ENCODE measurements around the gene TRPM2. TPM values are rescaled to one million over a fixed set of nuclear protein-coding genes. Genes with fewer than 3 reads are reported as not detected.

Gene TRPM2
- total and polyA plus RNA-seq, 2 of the 8 experiments (the other 6 are each of a cell fraction or from before 2014, with no cell fraction given) = 0.27 to 0.28 TPM

GRCh38 chr21:44326272-44326647 lies 27.2 kb upstream of the TRPM2 start:
- H2BK15ac ChIP-seq (ENCODE audit: low read length) = no peak overlapping the region
- no peak overlapping the region for H2AK5ac ChIP-seq (ENCODE audit: low read depth, low read length)
- no peak overlapping the region for H3K4ac ChIP-seq (replicated peaks; ENCODE audit: insufficient read length, low read depth, low read length)
- peaks cover 0 to 3% of the 10 kb centered on the region in 2 experiments for H4K20me1 ChIP-seq (replicated peaks in 1 of 2; ENCODE audit: control insufficient read depth in 1 of 2, insufficient read depth in 2 of 2, low read length in 2 of 2)
- H4K5ac ChIP-seq (ENCODE audit: insufficient read length, low read depth, low read length) = no peak overlapping the region
- no peaks in the 10 kb centered on the region for H3K79me2 ChIP-seq (ENCODE audit: control insufficient read depth in 1 of 2, insufficient read depth in 2 of 2, low read length in 2 of 2)
- ChIA-PET CTCF (ENCODE audit: partially characterized antibody) (no interaction called here), POLR2A (ENCODE audit: partially characterized antibody) (interaction anchor here (1.4 to 1.7 kb wide), 2 partner anchors 11 to 12 kb away, joined by 4 to 7 read pairs; no protein-coding TSS in a partner anchor)
- H3K18ac ChIP-seq (ENCODE audit: extremely low read depth, low read length) = no peak overlapping the region
- no peak overlapping the region for H3K4me3 ChIP-seq (ENCODE audit: extremely low read depth in 1 of 4, insufficient read depth in 2 of 4, low read depth in 3 of 4, low read length in 4 of 4)
- no peak overlapping the region for H3K9ac ChIP-seq (replicated peaks in 1 of 4; ENCODE audit: extremely low read depth in 1 of 4, low read depth in 3 of 4, low read length in 3 of 4)
- no peak overlapping the region for H2BK12ac ChIP-seq (ENCODE audit: low read depth, low read length)
- no peak overlapping the region for H3K27ac ChIP-seq (ENCODE audit: low read depth, low read length)
- H2AFZ ChIP-seq (ENCODE audit: low read length) = no peak overlapping the region
- no peak overlapping the region for H3K14ac ChIP-seq (ENCODE audit: insufficient read length)
- 90% methylated on average over 7 of the region's 13 CpGs; no CpG with 5 or more reads in 1 of the 2 experiments for WGBS, 2 experiments (ENCODE audit: extremely low coverage in 1 of 2, insufficient coverage in 1 of 2, insufficient read length in 1 of 2, insufficient replicate concordance in 2 of 2, low coverage in 1 of 2, low lambda C conversion rate in 2 of 2, missing lambda C conversion rate in 1 of 2)
- no peak overlapping the region for H4K91ac ChIP-seq (replicated peaks; ENCODE audit: insufficient read length, low read length)
- H2BK20ac ChIP-seq (ENCODE audit: low read length) = no peak overlapping the region
- H4K8ac ChIP-seq (ENCODE audit: extremely low read depth, insufficient read depth, low read length) = no peak overlapping the region
- H3K4me1 ChIP-seq (replicated peaks in 1 of 4; ENCODE audit: control insufficient read depth in 3 of 4, insufficient read depth in 4 of 4, low read length in 3 of 4) = no peaks in the 10 kb centered on the region
- H3K23me2 ChIP-seq (ENCODE audit: low read depth, low read length) = no peaks in the 10 kb centered on the region
- H3K23ac ChIP-seq (ENCODE audit: insufficient read length) = no peak overlapping the region
- no peak overlapping the region for H3K56ac ChIP-seq (replicated peaks; ENCODE audit: insufficient read length, low read depth, low read length)
- peaks cover 0 to 30% (median 1%) of the 10 kb centered on the region in 4 experiments; a peak in 2 of 8 replicates for H3K36me3 ChIP-seq (ENCODE audit: control insufficient read depth in 2 of 4, insufficient read depth in 4 of 4, low read length in 3 of 4)
- no peaks in the 10 kb centered on the region for H3K79me1 ChIP-seq (ENCODE audit: low read depth, low read length)
- no peaks in the 10 kb centered on the region for H3K9me3 ChIP-seq (ENCODE audit: insufficient read depth in 2 of 2, low read depth in 1 of 2, low read length in 1 of 2)
- H2BK120ac ChIP-seq (replicated peaks; ENCODE audit: low read depth, low read length) = no peak overlapping the region
- no peak overlapping the region for H3K4me2 ChIP-seq (ENCODE audit: insufficient read depth in 1 of 2, low read depth in 2 of 2, low read length in 2 of 2)
- no peak overlapping the region for H2BK5ac ChIP-seq (ENCODE audit: low read depth, low read length)
- DNase-seq (ENCODE audit: low read depth in 1 of 2, low spot score in 2 of 2) = no peak
- H3K27me3 ChIP-seq (replicated peaks in 1 of 4; ENCODE audit: control insufficient read depth in 3 of 4, extremely low read depth in 1 of 4, insufficient read depth in 3 of 4, low read length in 3 of 4) = no peaks in the 10 kb centered on the region
- FAIRE-seq = no peak
- no peak for TF ChIP-seq KDM5A (IDR thresholded peaks at IDR 0.05; ENCODE audit: low read length)
- no peak for TF ChIP-seq CBX5 (IDR thresholded peaks at IDR 0.05; ENCODE audit: low read depth, low read length)
- no peak for TF ChIP-seq SRF (IDR thresholded peaks at IDR 0.05; ENCODE audit: low read depth, low read length)
- TF ChIP-seq BRCA1 (IDR thresholded peaks at IDR 0.05; ENCODE audit: low read depth, low read length) = no peak
- no peak for TF ChIP-seq RFX5 (IDR thresholded peaks at IDR 0.05; ENCODE audit: borderline replicate concordance, low read depth, low read length)

All from H1 (cell line).